GM12875 (cell line): ENCODE data around the gene ZNRF1.

Source experiments
- H3K4me3 ChIP-seq: one replicate; pipeline ENCODE4 v1.5.1; 2011; ENCODE audit warnings: low read depth, low read length, control low read depth
- TF ChIP-seq, protein P1 (sequence below): IDR thresholded peaks from 2 replicates; pipeline ENCODE4 v1.5.1; 2011; ENCODE audit warnings: low read depth, mild to moderate bottlenecking, control low read depth, inconsistent platforms, low read length, moderate library complexity, borderline replicate concordance; ENCODE audit not compliant: insufficient read depth

The ZNRF1 gene

DNA sequence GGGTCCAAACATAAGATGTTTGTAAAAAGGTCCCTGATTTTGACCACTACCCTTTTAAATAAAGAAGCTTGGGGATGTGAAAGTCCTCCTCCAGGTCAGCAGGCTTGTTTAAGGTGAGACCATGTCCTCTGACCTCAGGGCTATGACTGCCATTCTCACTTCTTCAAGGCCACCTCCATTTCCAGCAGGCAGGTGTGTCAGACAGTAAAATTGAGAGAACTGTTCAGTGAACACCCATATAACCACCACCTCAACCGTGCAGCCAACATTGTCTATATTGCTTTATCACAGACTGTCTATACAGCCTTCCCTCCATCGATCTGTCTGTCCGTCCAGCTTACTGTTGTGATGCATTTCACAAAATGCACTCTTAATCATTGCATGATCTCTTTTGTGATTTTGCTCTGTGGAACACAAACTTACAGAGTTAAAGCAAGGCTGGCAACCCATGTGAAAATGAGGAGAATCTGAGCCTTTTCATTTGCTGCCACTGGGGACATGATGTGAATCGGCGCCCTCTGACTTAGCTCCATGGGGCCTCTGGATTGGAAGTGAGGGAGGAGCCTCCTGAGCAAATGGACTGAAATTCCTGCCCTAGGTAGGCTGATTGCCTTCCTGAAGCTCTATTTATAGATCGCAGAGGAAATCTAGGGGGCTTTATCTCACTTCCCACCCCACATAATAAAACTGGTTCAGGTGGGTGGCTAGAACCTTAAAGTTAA is 53.8 kb downstream of the ZNRF1 start:
- no peak overlapping the region for H3K4me3 ChIP-seq

DNA sequence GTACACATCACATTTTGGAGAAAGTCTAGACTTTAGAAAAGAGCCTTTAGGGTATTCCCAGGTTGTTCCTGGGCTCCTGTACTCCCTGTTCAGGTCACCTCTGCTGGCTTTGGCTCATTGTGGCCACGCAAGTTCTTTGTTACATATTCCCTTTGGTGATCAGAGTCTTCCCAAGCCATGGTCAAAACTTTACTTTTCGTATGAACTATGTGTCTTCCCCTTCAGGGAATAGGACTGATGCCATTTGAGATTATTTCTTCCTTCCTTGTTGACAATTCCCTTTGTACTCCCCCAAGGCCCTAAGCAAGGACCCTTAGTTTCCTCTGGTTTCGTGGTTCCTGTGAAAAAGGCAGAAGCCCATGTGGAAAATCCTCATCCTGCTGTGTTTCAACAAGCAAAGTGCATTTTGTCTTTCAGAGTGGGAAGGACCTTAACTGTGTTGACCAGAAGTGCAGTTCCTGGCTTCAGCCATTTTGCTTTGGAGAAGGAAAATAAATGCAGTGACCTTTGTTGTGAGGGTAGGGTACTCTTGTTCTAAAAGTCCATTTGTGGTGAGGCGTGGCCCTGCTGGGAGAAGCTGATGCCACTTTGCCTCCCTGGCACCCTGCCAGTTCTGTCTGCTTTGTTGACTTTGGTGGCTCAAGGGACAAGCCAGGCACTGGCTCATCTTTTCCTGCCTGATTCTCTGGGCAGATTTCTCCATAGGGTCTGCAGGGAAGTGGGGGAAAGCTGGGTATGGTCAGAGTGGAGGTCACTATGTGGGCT is 55.1 kb downstream of the ZNRF1 start:
- TF ChIP-seq, protein P1, sequence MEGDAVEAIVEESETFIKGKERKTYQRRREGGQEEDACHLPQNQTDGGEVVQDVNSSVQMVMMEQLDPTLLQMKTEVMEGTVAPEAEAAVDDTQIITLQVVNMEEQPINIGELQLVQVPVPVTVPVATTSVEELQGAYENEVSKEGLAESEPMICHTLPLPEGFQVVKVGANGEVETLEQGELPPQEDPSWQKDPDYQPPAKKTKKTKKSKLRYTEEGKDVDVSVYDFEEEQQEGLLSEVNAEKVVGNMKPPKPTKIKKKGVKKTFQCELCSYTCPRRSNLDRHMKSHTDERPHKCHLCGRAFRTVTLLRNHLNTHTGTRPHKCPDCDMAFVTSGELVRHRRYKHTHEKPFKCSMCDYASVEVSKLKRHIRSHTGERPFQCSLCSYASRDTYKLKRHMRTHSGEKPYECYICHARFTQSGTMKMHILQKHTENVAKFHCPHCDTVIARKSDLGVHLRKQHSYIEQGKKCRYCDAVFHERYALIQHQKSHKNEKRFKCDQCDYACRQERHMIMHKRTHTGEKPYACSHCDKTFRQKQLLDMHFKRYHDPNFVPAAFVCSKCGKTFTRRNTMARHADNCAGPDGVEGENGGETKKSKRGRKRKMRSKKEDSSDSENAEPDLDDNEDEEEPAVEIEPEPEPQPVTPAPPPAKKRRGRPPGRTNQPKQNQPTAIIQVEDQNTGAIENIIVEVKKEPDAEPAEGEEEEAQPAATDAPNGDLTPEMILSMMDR = no peak
- no peak overlapping the region for H3K4me3 ChIP-seq

More for the DNA sequence above, 53.8 kb downstream of the ZNRF1 start:
- TF ChIP-seq, protein P1 = no peak

DNA sequence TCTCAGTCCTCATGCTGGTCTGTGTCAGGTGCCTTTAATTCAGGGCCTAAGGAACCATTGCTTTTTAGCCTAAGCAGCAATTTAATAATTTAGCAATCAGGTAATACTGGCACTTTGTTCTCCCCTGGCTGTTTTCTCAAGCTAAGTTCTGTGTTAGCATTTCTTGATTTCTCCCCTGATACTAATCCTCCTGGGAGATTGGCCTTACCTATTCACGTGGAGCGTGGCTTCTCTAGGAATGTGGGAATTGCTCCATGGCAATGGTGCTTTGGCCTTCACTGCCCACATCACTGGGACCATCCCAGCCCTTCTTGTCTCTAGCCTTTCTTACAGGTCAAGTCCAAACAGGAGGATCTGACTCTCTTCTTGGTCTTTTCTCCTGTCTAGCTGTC is 55.7 kb downstream of the ZNRF1 start:
- H3K4me3 ChIP-seq = no peak overlapping the region
- TF ChIP-seq, protein P1 = no peak

DNA sequence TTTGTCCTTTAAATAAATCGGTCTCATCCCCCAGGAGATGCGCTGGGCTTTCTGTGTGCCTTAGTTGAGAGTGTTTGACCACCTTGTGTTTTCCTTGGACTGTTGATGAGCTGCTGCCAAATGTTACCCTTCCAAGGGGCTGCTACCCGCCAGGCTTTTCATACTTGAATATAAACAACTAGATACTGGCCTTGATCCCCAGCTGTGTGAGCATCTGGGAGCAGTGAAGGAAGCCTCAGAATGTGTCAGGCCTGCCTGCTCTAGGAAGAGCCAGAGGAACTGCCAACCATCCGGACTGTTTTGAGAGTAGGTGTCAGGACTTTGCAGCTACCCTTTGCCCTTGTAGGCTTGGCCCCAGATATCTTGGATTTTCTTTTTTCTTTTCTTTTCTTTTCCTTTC is 60.0 kb downstream of the ZNRF1 start:
- TF ChIP-seq, protein P1 = no peak
- H3K4me3 ChIP-seq = no peak overlapping the region

DNA sequence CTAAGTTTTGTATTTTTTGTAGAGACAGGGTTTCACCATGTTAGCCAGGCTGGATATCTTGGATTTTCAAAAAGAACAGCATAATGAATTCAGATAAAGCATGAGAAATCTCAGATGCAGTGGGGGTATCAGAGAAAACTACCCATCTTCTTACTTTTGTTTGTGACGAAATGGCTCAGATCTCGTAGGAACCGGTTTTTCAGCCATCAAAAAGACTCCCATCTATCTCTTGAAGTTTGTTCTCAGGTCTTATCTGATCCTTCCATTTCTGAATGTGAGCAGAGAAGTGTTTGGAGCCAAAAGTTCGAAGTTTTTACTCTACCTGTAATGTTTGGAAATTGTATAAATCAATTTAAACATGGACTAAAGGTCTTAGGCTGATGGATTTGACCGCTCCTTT is 60.6 kb downstream of the ZNRF1 start:
- no peak overlapping the region for H3K4me3 ChIP-seq
- TF ChIP-seq, protein P1 = no peak

DNA sequence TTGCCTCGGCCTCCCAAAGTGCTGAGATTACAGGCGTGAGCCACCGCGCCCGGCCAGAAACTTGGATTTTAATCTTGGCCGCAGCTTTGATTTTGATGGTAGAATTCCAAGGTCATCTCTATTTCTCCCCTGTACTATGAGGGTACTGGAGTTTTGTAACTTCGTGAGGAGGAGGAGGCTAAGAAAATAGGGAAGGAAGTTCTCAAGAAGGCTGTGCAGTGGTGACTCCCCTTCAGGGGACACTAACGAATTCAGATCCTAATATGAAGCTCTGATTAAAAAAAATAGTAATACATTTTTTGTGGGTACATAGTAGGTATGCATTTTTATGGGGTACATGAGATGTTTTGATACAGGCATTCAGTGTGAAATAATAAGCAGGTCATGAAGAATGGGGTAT is 61.9 kb downstream of the ZNRF1 start:
- no peak overlapping the region for H3K4me3 ChIP-seq
- TF ChIP-seq, protein P1 = no peak

DNA sequence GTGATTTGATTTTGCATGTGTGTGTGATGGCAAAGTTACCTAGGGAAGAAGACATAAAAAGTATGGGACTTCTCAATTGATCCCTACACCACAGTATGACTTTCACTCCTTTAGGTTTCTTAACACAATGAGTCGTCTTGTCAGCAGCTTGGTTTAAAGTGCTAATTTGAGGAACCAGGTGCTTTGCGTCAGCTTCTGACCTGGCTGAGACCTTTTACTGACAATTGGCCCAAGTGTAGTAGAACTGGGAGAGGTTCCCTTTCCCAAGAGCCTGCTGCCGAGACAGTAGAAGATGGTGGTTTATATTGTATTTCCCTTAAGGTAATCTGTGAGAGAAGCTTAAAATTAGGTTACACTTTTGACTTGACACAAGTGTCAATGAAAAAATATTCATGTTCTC is 62.8 kb downstream of the ZNRF1 start:
- TF ChIP-seq, protein P1 = no peak
- H3K4me3 ChIP-seq = no peak overlapping the region
